M059J (cell line): ENCODE results near the gene RYR3. TPM values are rescaled to one million over a fixed set of nuclear protein-coding genes. Genes with fewer than 3 reads are reported as not detected.

Experiments
- DNase-seq: peaks from one replicate; pipeline ENCODE4 v3.0.0-alpha.2; 2012; ENCODE audit warnings: low read depth
- total RNA-seq: library from RNA; depleted of rRNA; stranded (reverse); fragments of >200 nt; shearing (Covaris generic); gene quantifications from 2 replicates; pipeline ENCODE4 v1.2.3, GENCODE V29; 2014; rRNA removed

The RYR3 gene
- not detected in 2 replicates for total RNA-seq

DNA sequence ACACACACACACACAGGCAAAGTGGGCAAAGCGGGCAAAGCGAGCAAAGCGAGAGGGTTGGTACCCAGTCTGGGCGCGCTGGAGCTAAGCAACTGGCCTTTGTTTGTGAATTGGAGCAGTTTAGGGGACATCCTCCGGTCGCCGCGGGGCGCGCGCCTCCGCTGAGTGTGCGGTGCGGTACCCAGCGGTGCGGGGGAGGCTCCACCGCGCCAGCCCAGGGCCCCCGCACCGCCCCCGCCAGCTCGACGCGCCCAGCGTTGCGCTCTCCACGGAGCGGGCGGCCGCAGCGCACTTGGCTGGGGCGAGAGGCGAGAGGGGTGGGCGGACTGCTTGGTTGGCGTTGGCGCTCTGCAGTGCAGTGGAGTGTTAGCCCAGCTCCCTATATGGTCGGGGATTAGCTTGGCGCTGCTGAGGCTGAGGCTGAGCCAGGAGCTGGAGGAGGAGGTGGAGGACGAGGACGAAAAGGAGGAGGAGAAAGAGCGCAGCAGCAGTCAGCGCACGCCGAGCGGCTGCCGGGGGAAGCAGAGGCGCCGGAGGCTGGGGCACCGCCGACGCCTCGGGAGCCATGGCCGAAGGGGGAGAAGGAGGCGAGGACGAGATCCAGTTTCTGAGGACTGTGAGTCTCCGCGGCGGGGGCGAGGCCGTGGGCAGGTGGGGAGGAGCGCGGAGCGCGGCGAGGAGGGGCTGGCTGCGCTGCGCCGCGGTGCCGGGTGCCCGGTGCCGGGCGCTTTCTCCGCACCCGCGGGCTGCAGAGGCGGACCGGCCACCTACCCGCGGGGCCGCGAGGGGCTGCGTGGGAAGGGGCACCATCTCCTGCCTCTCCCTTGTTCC lies at the start of gene RYR3:
TSS of gene RYR3 (plus strand) at position 487 of the 831 bp plus-strand sequence. CDS start at position 566, 79 bp downstream.
- no peak for DNase-seq

GRCh38 chr15:33262306-33262705 lies 48.5 kb upstream of the RYR3 start:
- no peak for DNase-seq

GRCh38 chr15:33277689-33278088 lies 33.1 kb upstream of the RYR3 start:
- no peak for DNase-seq

GRCh38 chr15:33278816-33279612 lies 31.8 kb upstream of the RYR3 start:
- DNase-seq, result peak; percentile 97

DNA sequence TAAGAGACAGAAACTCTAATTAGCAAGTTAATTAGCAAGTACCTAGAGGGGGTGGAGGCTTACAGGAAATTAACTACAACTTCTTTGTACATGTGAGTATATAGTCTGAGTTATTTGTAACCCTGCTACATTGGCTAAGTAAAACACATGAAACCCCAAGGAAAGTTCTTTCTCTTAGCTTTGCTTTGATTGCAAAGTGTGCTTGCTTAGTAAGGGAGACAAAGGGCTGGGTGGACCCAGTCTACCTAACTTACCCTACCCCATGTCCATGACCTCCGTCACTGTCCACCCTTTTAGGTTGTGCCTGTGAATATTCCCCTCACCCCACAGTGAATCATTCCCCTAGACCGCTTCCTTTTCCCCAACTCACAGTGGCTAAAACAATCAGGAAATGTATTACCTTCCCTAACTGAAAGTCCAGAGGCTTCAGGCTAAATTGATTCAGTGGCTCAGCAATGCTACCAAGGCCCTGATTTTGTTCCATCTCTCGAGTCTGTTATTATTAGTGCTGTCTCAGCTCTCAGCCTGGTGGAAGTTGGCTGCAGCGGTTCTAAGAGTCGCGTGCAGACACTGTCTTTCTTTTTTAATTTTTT lies 31.1 kb upstream of the RYR3 start:
- peak; percentile 94 for DNase-seq

DNA sequence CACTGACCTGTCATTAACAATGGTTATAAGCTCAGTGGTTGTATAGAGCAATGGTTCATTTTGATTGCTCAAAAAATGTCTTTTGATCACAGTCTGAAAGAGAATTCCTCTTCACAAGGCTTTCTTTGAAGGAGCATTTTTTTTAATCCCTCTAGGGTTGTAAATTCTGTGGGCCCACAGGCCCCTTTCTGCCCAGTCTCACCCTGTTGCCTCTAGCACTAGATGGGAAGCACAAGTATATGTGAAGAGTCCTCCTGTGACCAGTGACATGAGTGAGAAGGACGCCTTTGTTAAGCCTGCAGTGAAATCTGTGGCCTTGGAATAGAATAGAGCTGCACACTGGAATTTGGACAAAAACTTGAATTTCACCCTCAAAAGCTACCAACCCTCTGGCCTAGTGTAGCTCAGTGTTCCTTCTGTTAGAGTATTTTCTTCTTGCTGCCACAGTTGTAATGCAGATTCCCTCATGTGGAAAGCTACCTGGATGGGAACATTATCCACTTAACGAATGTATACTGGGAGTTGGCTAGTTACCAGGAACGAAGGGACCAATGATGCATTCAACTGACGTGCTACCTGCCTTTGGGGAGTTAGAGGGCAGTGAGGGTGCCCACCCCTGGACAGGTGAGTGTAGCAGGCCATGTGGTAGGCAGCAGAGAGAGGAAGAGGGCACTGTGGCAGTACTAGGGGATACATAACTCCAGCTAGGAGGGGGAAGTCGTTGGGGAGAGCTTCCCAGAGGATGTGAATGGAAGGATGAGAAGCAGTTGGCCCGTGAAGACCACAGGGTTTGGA lies 28.3 kb upstream of the RYR3 start:
- DNase-seq, result no peak

DNA sequence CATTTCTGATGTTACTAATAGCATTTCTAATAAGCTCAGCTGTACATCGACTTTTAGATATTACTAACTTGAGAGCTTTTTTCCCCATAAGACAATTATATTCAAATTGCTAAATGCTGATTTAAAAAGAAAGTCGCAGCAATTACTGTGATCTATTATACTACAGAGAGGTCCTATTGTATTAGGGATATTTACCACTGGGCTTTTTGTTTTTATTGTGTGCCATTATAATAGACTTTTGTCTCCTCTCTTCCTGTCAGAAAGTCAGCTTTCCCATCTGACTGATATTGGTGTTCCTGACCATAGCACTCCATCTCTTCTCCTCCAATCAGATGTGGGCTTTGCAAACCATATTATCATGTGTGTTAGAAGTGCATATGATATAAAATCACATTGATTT lies 27.2 kb upstream of the RYR3 start:
- no peak for DNase-seq

GRCh38 chr15:33284336-33284735 lies 26.4 kb upstream of the RYR3 start:
- DNase-seq, result no peak

- DNase-seq, result peak; percentile 63
Observed at GRCh38 chr15:33292717-33293307, 18.0 kb upstream of the RYR3 start.

DNA sequence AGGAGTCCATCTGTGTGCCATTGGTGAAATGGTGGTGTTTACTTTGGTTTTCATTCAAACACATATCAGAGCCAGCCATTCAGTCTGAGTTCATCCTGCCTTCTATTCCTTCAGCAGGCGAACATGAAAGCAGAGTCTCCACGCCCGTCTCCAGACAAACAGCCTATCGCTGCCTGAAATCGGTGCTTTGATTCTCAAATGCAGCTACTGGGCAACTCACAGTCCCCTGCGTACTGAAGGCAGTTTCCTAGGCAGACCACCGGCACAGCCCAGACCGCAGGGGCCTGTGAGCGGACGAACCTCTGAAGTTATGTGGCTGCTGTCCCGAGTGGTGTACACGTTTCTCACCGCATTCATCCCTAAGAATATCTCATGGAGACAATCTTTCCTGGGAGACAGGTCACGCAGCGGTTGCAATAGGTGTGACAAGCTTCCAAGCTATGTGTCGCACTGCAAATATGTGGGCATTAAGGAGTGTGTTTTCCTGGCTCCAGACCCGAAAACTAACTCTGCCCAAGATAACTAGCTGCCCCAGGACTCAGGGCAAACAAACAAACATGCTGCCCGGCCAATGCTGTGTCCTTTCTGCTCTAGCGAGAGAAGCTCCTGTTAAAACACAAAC lies 16.9 kb upstream of the RYR3 start:
- peak; percentile 57 for DNase-seq

DNA sequence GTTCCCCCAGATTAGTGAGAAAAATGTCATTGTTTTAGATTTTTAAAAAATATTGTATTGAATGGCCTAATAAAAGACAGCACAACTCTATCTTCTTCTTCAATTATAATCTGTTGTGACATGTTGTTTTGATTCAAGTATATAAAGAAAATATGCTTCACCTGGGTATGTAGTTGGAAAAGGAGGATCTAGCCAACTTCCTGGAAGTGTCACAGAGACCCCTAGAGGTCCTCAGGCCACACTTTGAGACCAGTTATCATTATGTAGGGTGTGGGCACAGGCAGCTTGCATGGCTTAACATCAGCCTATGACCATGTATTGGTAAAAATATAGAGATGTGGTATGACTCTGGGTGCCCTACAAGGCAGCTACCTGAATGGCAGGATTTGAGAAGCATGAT lies 14.7 kb upstream of the RYR3 start:
- no peak for DNase-seq

GRCh38 chr15:33296856-33297255 lies 13.9 kb upstream of the RYR3 start:
- DNase-seq, result no peak

GRCh38 chr15:33298631-33299030 lies 12.1 kb upstream of the RYR3 start:
- DNase-seq, result peak; percentile 76

DNA sequence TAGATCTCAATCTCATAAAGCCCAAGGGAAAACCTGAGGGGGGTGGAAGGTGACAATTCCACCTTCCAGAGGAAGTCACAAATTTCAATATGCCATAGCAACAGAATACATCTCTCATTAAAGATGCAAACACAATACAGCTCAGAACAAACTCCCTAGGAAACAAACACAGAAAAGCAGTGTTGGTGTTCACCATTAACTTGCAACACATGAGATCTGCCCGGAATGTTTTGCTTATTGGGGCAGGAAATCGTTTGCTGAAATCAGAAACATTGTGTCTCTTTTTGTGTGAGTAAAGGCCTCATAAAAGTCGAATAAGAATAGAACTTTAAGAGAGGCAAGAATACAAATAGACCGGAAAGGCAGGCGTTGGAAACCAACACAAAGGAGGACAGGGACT lies 5.8 kb upstream of the RYR3 start:
- DNase-seq, result no peak

DNA sequence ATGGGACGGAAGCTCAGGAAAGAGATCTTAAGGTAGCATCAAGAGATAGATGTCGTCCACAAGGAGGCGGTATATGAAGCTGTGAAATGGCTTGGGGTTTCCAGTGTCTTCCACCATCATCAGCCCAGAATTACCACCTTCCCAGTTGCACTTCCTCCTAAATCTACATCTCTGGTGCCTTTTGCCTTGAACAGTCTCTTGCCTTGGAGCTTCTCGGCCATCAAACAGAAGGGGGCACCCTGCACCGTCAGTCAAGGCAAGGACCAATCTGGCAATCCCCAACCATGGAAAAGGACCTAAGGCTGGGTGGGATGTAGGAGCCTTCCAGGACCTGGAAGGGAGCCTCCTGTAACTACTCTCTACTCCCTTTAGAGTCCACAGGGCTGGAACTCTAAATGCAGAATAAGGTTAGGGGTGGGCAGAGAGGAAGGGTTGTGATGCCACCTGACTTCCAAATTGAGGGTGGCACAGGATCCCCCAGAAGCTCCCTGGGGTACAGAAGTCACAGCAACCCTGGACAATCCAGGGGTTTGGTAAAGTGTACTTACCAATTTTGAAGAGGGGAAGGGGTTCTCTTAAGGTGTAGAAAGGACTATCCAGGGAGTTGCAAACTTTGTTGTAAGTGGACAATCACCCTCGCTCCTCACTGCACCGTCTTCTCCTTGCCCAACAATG lies 1.0 kb upstream of the RYR3 start:
- no peak for DNase-seq

DNA sequence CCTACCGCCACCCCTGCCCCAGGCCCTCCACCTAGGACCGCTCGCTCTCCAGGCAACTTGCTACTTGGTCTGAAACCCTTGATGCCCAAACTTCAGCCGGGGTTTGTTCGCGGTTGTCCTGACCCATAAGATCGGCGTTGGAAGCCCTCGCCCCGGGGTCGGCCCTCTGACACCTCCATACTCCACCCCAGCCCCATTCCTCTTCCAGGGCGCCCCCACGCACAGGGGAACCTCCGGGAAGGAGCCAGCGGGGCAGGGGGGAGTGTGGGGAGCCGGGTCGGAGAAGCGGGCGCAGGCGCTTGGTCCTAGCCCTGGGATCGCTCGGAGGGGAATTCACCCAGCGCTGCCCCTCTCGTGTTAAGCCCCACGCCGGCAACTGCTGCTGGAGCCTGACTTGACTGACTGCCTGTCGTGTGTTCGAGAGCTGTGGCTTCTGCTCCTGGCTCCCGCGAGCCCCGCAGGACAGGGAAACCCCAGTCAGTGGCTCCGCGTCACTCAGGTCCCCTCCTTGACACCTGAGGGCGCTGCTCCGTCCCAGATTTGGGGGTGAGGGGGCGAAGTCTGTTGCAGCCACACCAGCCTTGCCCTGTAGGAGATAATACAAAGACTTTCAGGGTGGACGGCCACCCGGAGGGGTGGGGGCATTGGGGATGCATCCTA lies 675 bp downstream of the RYR3 start:
- DNase-seq, result no peak

DNA sequence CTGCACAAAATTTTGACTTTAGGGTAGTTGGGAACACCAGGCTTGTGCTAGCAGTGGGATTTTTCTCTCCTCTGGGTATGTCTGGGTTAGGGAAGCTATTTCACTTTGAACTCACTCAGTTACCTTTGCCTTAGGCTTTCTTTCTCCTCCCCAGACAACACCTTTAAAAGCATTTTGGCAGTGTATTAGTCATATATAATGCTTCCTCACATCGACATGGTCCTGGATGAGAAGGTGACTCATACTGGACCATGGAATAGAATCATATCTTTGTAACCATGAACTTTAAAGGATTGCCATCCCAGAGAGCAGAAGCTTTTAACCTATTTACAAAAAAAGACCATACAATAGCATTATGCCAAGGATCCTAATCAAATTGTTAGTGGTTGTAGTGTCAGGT lies 2.7 kb downstream of the RYR3 start:
- peak; percentile 29 for DNase-seq

DNA sequence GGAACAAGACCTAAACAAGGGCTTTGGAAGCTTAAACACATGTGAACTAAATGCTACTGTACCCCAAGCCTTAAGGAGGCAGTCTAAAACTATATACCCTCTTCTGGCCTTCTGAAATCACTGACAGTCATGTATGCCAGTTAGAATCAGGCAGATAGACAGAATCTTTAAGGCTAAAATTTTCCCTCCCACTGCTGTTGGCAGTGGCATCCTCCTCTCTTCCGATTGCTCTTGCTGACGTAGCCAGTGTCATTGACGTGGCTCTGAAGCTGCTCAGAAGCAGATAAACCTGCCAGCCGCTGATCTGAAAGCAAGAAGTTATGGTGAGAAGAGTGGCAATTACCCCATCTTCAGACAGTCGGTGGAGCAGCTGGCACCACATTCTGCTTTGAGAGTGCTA lies 3.3 kb downstream of the RYR3 start:
- DNase-seq, result no peak

DNA sequence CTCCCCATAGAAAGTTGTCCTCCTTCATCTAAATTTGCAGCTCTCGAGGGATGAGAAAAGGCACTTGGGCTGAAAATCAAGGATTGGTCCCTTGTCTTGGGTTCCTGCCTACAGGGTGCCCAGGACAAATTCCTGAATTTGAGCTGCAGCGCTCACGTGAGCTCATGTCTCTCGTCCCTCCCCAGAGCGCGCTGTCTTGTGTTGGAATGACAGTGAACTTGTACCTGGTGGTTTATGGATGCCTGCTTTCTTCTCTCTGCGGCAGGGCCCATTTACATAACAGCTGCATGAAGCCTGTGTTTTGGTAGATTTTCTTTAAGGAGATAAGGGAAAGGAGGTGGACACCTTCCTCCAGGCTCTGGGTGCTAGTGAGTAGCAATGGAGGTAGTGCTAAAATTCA lies 4.3 kb downstream of the RYR3 start:
- DNase-seq, result no peak

GRCh38 chr15:33317896-33318295 lies 7.1 kb downstream of the RYR3 start:
- no peak for DNase-seq
